ENCODE data around the gene SH3RF3. TPM values are rescaled to one million over a fixed set of nuclear protein-coding genes. Genes with fewer than 3 reads are reported as not detected.

Gene SH3RF3
- total and polyA plus RNA-seq, 9 of the 15 experiments (the other 6 are each of a cell fraction or from before 2014, with no cell fraction given), result 0.02 TPM; not detected in 8

DNA sequence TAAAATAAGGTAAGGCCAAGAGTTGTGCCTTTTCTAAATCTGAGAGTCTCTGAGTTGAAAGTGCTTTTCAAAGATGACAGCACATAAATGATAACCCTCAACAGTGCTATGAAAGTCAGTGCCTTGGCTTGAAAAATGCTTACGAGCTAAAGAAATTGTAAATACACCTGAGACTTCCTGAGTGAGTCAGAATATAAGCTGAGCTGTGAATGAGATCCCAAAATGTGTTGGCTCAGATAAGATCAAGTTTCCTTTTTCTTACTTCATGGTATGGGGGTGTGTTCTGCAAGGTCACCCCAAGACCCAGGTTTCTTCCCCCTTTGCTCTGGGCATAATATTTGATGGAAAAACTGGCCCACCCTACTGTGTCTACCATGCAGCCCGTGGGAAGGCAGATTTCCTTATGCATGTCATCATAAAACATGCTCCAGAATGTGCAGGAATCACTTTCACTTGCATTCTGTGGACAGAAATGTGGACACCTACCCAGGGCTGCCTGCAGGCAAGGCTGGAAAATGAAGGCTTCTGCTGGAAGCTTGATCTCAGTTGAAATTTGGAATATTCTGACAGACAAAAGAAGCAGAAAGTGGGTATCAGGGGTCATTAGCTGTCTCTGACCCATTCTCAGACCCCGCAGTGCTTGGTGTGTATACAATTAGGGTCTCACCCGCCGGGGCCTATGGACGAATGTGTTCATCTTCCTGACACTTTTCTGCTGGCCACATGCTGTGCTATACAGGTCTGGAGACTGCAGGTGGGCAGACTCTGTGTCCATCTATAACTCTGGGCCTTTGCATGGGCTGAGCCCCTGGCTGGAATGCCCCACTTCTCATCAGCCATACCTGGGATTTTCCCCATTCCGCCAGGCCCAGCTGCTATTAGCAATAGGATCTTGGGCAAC lies 212.6 kb downstream of the SH3RF3 start (continued):
- no peak for TF ChIP-seq FOXM1 (IDR thresholded peaks at IDR 0.05; ENCODE audit: low read depth)
- no peak for TF ChIP-seq FOXM1 (CRISPR knock-in tag; IDR thresholded peaks at IDR 0.05; ENCODE audit: low read depth)
- no peak for TF ChIP-seq ZNF431 (CRISPR knock-in tag; IDR thresholded peaks at IDR 0.05)
- no peak for TF ChIP-seq RFX5 (IDR thresholded peaks at IDR 0.05; ENCODE audit: low read depth, low read length)
- TF ChIP-seq IFI16 (CRISPR knock-in tag; IDR thresholded peaks at IDR 0.05), result no peak
- TF ChIP-seq ZSCAN29 (IDR thresholded peaks at IDR 0.05), result no peak
- TF ChIP-seq THRAP3 (IDR thresholded peaks at IDR 0.05; ENCODE audit: borderline replicate concordance), result no peak
- no peak for TF ChIP-seq MCM5 (IDR thresholded peaks at IDR 0.05; ENCODE audit: low read depth)
- no peak for TF ChIP-seq ZNF584 (CRISPR knock-in tag; IDR thresholded peaks at IDR 0.05; ENCODE audit: low read depth)
- TF ChIP-seq, protein P1, sequence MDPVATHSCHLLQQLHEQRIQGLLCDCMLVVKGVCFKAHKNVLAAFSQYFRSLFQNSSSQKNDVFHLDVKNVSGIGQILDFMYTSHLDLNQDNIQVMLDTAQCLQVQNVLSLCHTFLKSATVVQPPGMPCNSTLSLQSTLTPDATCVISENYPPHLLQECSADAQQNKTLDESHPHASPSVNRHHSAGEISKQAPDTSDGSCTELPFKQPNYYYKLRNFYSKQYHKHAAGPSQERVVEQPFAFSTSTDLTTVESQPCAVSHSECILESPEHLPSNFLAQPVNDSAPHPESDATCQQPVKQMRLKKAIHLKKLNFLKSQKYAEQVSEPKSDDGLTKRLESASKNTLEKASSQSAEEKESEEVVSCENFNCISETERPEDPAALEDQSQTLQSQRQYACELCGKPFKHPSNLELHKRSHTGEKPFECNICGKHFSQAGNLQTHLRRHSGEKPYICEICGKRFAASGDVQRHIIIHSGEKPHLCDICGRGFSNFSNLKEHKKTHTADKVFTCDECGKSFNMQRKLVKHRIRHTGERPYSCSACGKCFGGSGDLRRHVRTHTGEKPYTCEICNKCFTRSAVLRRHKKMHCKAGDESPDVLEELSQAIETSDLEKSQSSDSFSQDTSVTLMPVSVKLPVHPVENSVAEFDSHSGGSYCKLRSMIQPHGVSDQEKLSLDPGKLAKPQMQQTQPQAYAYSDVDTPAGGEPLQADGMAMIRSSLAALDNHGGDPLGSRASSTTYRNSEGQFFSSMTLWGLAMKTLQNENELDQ (CRISPR knock-in tag; IDR thresholded peaks at IDR 0.05; ENCODE audit: borderline replicate concordance), result no peak
- no peak for TF ChIP-seq ZBTB9 (CRISPR knock-in tag; IDR thresholded peaks at IDR 0.05)
